ENCODE data around the gene NDST3.

Gene NDST3

GRCh38 chr4:118221227-118221800, 187.0 kb downstream of the NDST3 start:
- H3K9me3 ChIP-seq (ENCODE audit: control insufficient read depth, insufficient read depth, low read length): no peaks in the 10 kb centered on the region
- no peak for TF ChIP-seq CTCF (IDR thresholded peaks at IDR 0.05; ENCODE audit: low read depth, low read length, poor library complexity, severe bottlenecking)
- no peaks in the 10 kb centered on the region for H3K79me2 ChIP-seq (ENCODE audit: control insufficient read depth, low read length)
- no peak overlapping the region for H3K4me2 ChIP-seq (ENCODE audit: low read length)
- no peaks in the 10 kb centered on the region for H4K20me1 ChIP-seq (ENCODE audit: control insufficient read depth, insufficient read depth, low read depth, low read length)
- H3F3A ChIP-seq (ENCODE audit: control insufficient read depth, insufficient read depth): no peaks in the 10 kb centered on the region
- H3K4me1 ChIP-seq (ENCODE audit: control insufficient read depth, low read length): no peaks in the 10 kb centered on the region
- H3K9me2 ChIP-seq (replicated peaks; ENCODE audit: control insufficient read depth, low read length): no peaks in the 10 kb centered on the region
- no peak overlapping the region for H3K27ac ChIP-seq (ENCODE audit: low read depth, low read length)
- no peak overlapping the region for H3K4me3 ChIP-seq (ENCODE audit: low read length)
- no peaks in the 10 kb centered on the region for H3K36me3 ChIP-seq (ENCODE audit: control insufficient read depth, low read length)
- peaks cover 4% of the 10 kb centered on the region; the same call in 1 of the 2 replicates for H3K27me3 ChIP-seq (ENCODE audit: control insufficient read depth, low read length)

GRCh38 chr4:118224243-118224829, 190.1 kb downstream of the NDST3 start:
- H4K20me1 ChIP-seq (ENCODE audit: control insufficient read depth, insufficient read depth, low read depth, low read length): no peaks in the 10 kb centered on the region
- H3K9me3 ChIP-seq (ENCODE audit: control insufficient read depth, insufficient read depth, low read length): no peaks in the 10 kb centered on the region
- TF ChIP-seq CTCF (IDR thresholded peaks at IDR 0.05; ENCODE audit: low read depth, low read length, poor library complexity, severe bottlenecking) (peak; percentile 68), EZH2phosphoT487 (IDR thresholded peaks at IDR 0.05; ENCODE audit: borderline replicate concordance, low read length) (no peak)
- H3K79me2 ChIP-seq (ENCODE audit: control insufficient read depth, low read length): no peaks in the 10 kb centered on the region
- no peaks in the 10 kb centered on the region for H3K36me3 ChIP-seq (ENCODE audit: control insufficient read depth, low read length)
- peaks cover 4% of the 10 kb centered on the region; the same call in 1 of the 2 replicates for H3K27me3 ChIP-seq (ENCODE audit: control insufficient read depth, low read length)
- H3K27ac ChIP-seq (ENCODE audit: low read depth, low read length): no peak overlapping the region
- no peaks in the 10 kb centered on the region for H3K4me1 ChIP-seq (ENCODE audit: control insufficient read depth, low read length)
- H3K4me2 ChIP-seq (ENCODE audit: low read length): no peak overlapping the region
- no peaks in the 10 kb centered on the region for H3K9me2 ChIP-seq (replicated peaks; ENCODE audit: control insufficient read depth, low read length)
- no peak overlapping the region for H3K4me3 ChIP-seq (ENCODE audit: low read length)
- no peaks in the 10 kb centered on the region for H3F3A ChIP-seq (ENCODE audit: control insufficient read depth, insufficient read depth)

GRCh38 chr4:118225511-118225910, 191.2 kb downstream of the NDST3 start:
- H3K4me1 ChIP-seq (ENCODE audit: control insufficient read depth, low read length): no peaks in the 10 kb centered on the region
- peaks cover 4% of the 10 kb centered on the region; the same call in 1 of the 2 replicates for H3K27me3 ChIP-seq (ENCODE audit: control insufficient read depth, low read length)
- H3F3A ChIP-seq (ENCODE audit: control insufficient read depth, insufficient read depth): no peaks in the 10 kb centered on the region
- no peak overlapping the region for H3K4me2 ChIP-seq (ENCODE audit: low read length)
- H3K4me3 ChIP-seq (ENCODE audit: low read length): no peak overlapping the region
- no peaks in the 10 kb centered on the region for H4K20me1 ChIP-seq (ENCODE audit: control insufficient read depth, insufficient read depth, low read depth, low read length)
- no peaks in the 10 kb centered on the region for H3K9me3 ChIP-seq (ENCODE audit: control insufficient read depth, insufficient read depth, low read length)
- no peaks in the 10 kb centered on the region for H3K79me2 ChIP-seq (ENCODE audit: control insufficient read depth, low read length)
- no peak overlapping the region for H3K27ac ChIP-seq (ENCODE audit: low read depth, low read length)
- no peaks in the 10 kb centered on the region for H3K9me2 ChIP-seq (replicated peaks; ENCODE audit: control insufficient read depth, low read length)
- no peaks in the 10 kb centered on the region for H3K36me3 ChIP-seq (ENCODE audit: control insufficient read depth, low read length)
- no peak for TF ChIP-seq EZH2phosphoT487 (IDR thresholded peaks at IDR 0.05; ENCODE audit: borderline replicate concordance, low read length)
- TF ChIP-seq CTCF (IDR thresholded peaks at IDR 0.05; ENCODE audit: low read depth, low read length, poor library complexity, severe bottlenecking): no peak
